Calu3 (cell line): ENCODE measurements around the gene KLF12. TPM values are rescaled to one million over a fixed set of nuclear protein-coding genes. Genes with fewer than 3 reads are reported as not detected.

Source experiments
- BruUV-seq: library from RNA; stranded (reverse); fragments of 400-500 nt; replicated peaks from 2 replicates; lab custom pipeline; 2021; lab: Mats Ljungman, UMichigan
- CTCF ChIA-PET: fragments of 300-600 bp; sonication (Branson Sonifier 250); formaldehyde crosslinking; loops from one replicate; lab custom pipeline; 2022; ENCODE audit warnings: antibody characterized with exemption; lab: Charles Lee
- DNase-seq: peaks from one replicate; pipeline ENCODE4 v3.0.0; 2022
- H3K27ac Mint-ChIP-seq: one replicate; pipeline ENCODE4 v1.8.0; 2022; ENCODE audit warnings: mixed read lengths; ENCODE audit not compliant: unreplicated experiment
- H3K27me3 Mint-ChIP-seq: one replicate; pipeline ENCODE4 v1.8.0; 2022; ENCODE audit warnings: mixed read lengths; ENCODE audit not compliant: unreplicated experiment
- H3K36me3 Mint-ChIP-seq: one replicate; pipeline ENCODE4 v1.8.0; 2022; ENCODE audit warnings: mild to moderate bottlenecking, moderate library complexity, mixed read lengths; ENCODE audit not compliant: insufficient read depth, unreplicated experiment
- H3K4me1 Mint-ChIP-seq: one replicate; pipeline ENCODE4 v1.8.0; 2022; ENCODE audit warnings: mild to moderate bottlenecking, low read depth, mixed read lengths; ENCODE audit not compliant: unreplicated experiment
- H3K4me3 Mint-ChIP-seq: one replicate; pipeline ENCODE4 v1.8.0; 2022; ENCODE audit warnings: mild to moderate bottlenecking, low read depth, moderate library complexity, mixed read lengths; ENCODE audit not compliant: unreplicated experiment
- H3K9me3 Mint-ChIP-seq: one replicate; pipeline ENCODE4 v1.8.0; 2022; ENCODE audit warnings: low read depth, mixed read lengths; ENCODE audit not compliant: unreplicated experiment
- CTCF ChIP-seq: fragments of 200-600 bp; IDR thresholded peaks from one replicate; pipeline ENCODE4 v1.8.0; 2022; ENCODE audit warnings: antibody characterized with exemption; ENCODE audit not compliant: unreplicated experiment
- intact Hi-C: fragments of 100-400 bp; cut with micrococcal nuclease; formaldehyde crosslinking; loops from one replicate; pipeline ENCODE4 v1.10.0; 2022; ENCODE audit not compliant: unreplicated experiment
- total RNA-seq: library from RNA; stranded (reverse); gene quantifications from 2 replicates; pipeline ENCODE4 v1.2.3, GENCODE V29; 2022

The KLF12 gene
- total RNA-seq, 1 experiment from 2014 or later = 3.9 TPM

GRCh38 chr13:74128156-74128767 is 5.9 kb downstream of the KLF12 start:
- H3K27ac Mint-ChIP-seq = no peak overlapping the region
- CTCF ChIA-PET = no interaction called here

DNA sequence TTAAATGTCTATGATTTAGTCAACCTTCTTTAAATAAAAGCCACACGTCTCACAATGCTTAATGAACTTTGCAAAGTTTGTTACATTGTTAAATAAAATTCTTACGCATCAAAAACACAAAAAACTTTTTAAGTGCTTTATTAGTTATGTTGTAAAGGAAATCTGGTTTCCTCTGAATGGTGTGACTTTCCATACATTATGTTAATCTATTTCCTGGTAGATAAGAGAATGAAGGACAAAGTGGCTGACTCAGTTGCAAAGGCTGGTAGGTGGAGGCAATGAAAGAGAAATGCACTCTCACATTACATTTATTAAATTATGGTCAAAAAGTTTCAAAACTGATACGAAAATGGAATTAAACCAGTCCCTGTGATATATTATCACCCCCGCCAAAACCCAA is 15.9 kb downstream of the KLF12 start:
- Mint-ChIP-seq H3K27ac (no peak overlapping the region), H3K4me1 (no peaks in the 10 kb centered on the region), H3K36me3 (no peaks in the 10 kb centered on the region), H3K9me3 (peaks cover 6% of the 10 kb centered on the region), H3K4me3 (no peak overlapping the region), H3K27me3 (no peaks in the 10 kb centered on the region)
- CTCF ChIA-PET = no interaction called here
- TF ChIP-seq CTCF = no peak
- no peak for DNase-seq
- no TSS peak for BruUV-seq
- intact Hi-C loops = no loop called here

More at GRCh38 chr13:74128156-74128767, 5.9 kb downstream of the KLF12 start:
- Mint-ChIP-seq H3K27me3 (no peaks in the 10 kb centered on the region), H3K4me1 (no peaks in the 10 kb centered on the region), H3K4me3 (no peak overlapping the region), H3K9me3 (no peaks in the 10 kb centered on the region), H3K36me3 (peaks cover 1% of the 10 kb centered on the region)
- TF ChIP-seq CTCF = no peak
- intact Hi-C loops = no loop called here
- no TSS peak for BruUV-seq
- DNase-seq = no peak

DNA sequence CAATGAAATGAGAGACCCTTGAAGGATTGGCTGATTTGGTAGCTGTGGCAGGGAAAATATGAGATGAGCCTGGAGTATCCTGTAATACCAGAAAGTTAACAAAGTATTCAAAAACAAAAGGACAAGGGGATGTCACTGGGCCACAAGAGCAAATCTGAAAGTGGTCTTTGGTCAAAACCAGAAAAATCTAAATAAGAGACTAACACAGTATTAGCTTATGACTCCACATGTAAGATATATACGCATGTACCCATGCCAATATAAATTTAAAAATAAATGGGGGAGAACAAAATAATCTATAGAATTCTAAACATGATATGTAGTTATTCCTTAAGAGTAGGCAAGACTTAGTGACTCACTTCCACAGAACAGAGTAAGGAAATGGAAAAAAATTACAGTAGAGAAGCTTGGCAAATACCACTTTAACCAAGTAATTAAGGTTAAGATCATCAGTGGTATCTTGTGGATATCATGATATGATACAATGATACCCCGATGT is 16.9 kb downstream of the KLF12 start:
- intact Hi-C loops = no loop called here
- BruUV-seq = no TSS peak
- peaks cover 6% of the 10 kb centered on the region for H3K9me3 Mint-ChIP-seq

GRCh38 chr13:74115133-74115532 is 19.1 kb downstream of the KLF12 start:
- Mint-ChIP-seq H3K9me3 (peaks cover 6% of the 10 kb centered on the region), H3K27ac (no peak overlapping the region), H3K36me3 (no peaks in the 10 kb centered on the region), H3K4me1 (no peaks in the 10 kb centered on the region), H3K4me3 (no peak overlapping the region), H3K27me3 (no peaks in the 10 kb centered on the region)
- CTCF ChIA-PET = no interaction called here
- TF ChIP-seq CTCF = no peak
- no TSS peak for BruUV-seq
- intact Hi-C loops = no loop called here
- DNase-seq = no peak

More for the DNA sequence above, 16.9 kb downstream of the KLF12 start:
- H3K4me3 Mint-ChIP-seq = no peak overlapping the region
- H3K4me1 Mint-ChIP-seq = no peaks in the 10 kb centered on the region
- no peaks in the 10 kb centered on the region for H3K36me3 Mint-ChIP-seq
- no peak for TF ChIP-seq CTCF
- no peak overlapping the region for H3K27ac Mint-ChIP-seq
- no peaks in the 10 kb centered on the region for H3K27me3 Mint-ChIP-seq
- CTCF ChIA-PET = no interaction called here
- DNase-seq = no peak
